ENCODE results near the gene GPR84. TPM values are rescaled to one million over a fixed set of nuclear protein-coding genes. Genes with fewer than 3 reads are reported as not detected.

GPR84 gene
- total and polyA plus RNA-seq, 9 of the 15 experiments (the other 6 are each of a cell fraction or from before 2014, with no cell fraction given): 0.07 to 0.18 (median 0.11) TPM; not detected in 5

- TF ChIP-seq MNT (conservative IDR thresholded peaks at IDR 0.05): peak in 1 of 2 experiments; percentile 49; a peak in 3 of 4 replicates
- no peak for TF ChIP-seq ATF1 (CRISPR knock-in tag; IDR thresholded peaks at IDR 0.05)
- peak; percentile 13; the same call in 1 of the 2 replicates for TF ChIP-seq ATF1 (tag; IDR thresholded peaks at IDR 0.05)
- TF ChIP-seq CREBBP (IDR thresholded peaks at IDR 0.05; ENCODE audit: low read depth, low read length): no peak
- no peak for TF ChIP-seq BHLHE40 (IDR thresholded peaks at IDR 0.05; ENCODE audit: low read length)
- 0 out of 2 replicates have a peak, but pooled peaks have one; percentile 24 for TF ChIP-seq TOE1 (IDR thresholded peaks at IDR 0.05; ENCODE audit: borderline replicate concordance)
- TF ChIP-seq TOE1 (CRISPR knock-in tag; IDR thresholded peaks at IDR 0.05; ENCODE audit: borderline replicate concordance, low read depth): no peak
- 0 out of 2 replicates have a peak, but pooled peaks have one; percentile 19 for TF ChIP-seq SMARCA5 (IDR thresholded peaks at IDR 0.05)
- peak; percentile 41 for TF ChIP-seq POLR2A (conservative IDR thresholded peaks at IDR 0.05)
- peak; percentile 60; the same call in 1 of the 2 replicates for TF ChIP-seq NFRKB (IDR thresholded peaks at IDR 0.05; ENCODE audit: low read depth)
- peak; percentile 68 for TF ChIP-seq HDAC3 (IDR thresholded peaks at IDR 0.05; ENCODE audit: borderline replicate concordance, partially characterized antibody)
- TF ChIP-seq EP400 (IDR thresholded peaks at IDR 0.05): peak; percentile 34; the same call in 1 of the 2 replicates
- peak; percentile 94 for TF ChIP-seq MAFG (tag; conservative IDR thresholded peaks at IDR 0.05)
- TF ChIP-seq PHTF2 (CRISPR knock-in tag; IDR thresholded peaks at IDR 0.05): no peak
- TF ChIP-seq ZBTB9 (CRISPR knock-in tag; IDR thresholded peaks at IDR 0.05): peak; percentile 33; the same call in 1 of the 2 replicates
- peak; percentile 33; the same call in 1 of the 2 replicates for TF ChIP-seq XRCC5 (IDR thresholded peaks at IDR 0.05; ENCODE audit: low read depth, low read length)
- 0 out of 2 replicates have a peak, but pooled peaks have one; percentile 16 for TF ChIP-seq NFIC (IDR thresholded peaks at IDR 0.05)
- TF ChIP-seq ZNF778 (CRISPR knock-in tag; IDR thresholded peaks at IDR 0.05): no peak
- no peak for TF ChIP-seq KDM4B (IDR thresholded peaks at IDR 0.05; ENCODE audit: borderline replicate concordance in 2 of 2, low read depth in 1 of 2)
- TF ChIP-seq BDP1 (IDR thresholded peaks at IDR 0.05; ENCODE audit: insufficient read depth, insufficient read length): no peak
- 0 out of 2 replicates have a peak, but pooled peaks have one; percentile 64 for TF ChIP-seq GATAD2A (IDR thresholded peaks at IDR 0.05)
- TF ChIP-seq KAT2B (IDR thresholded peaks at IDR 0.05; ENCODE audit: low read depth, low read length): no peak
- TF ChIP-seq UBTF (IDR thresholded peaks at IDR 0.05; ENCODE audit: borderline replicate concordance in 1 of 2, low read depth in 2 of 2, low read length in 2 of 2): 0 out of 4 replicates have a peak, but pooled peaks have one; percentile 14 to 26
- TF ChIP-seq TRIM24 (IDR thresholded peaks at IDR 0.05): 0 out of 4 replicates have a peak, but pooled peaks of 1 of the 2 experiments have one; percentile 19
- no peak for TF ChIP-seq SREBF2 (CRISPR knock-in tag; IDR thresholded peaks at IDR 0.05)
- no peak for TF ChIP-seq ELF2 (CRISPR knock-in tag; IDR thresholded peaks at IDR 0.05)
- TF ChIP-seq NRF1 (conservative IDR thresholded peaks at IDR 0.05 in 1 of 2, IDR thresholded peaks at IDR 0.05 in 1 of 2): no peak
Measured at GRCh38 chr12:54337280-54337842, 26.9 kb downstream of the GPR84 start (continued).

All from K562 (cell line).